Stimulated activated CD8-positive, alpha-beta memory T cell treated with anti-CD3 and anti-CD28 coated beads, Interleukin-15, amount 100 ng/mL, for 48 hours (primary cell): Measurements from ENCODE around the gene THAP3.

Experiments
- DNase-seq, 2 donors: peaks; one replicate each; pipeline ENCODE4 v3.0.0-alpha.2; 2020; ENCODE audit warnings: low read depth in 2 of 2

Gene THAP3

DNA sequence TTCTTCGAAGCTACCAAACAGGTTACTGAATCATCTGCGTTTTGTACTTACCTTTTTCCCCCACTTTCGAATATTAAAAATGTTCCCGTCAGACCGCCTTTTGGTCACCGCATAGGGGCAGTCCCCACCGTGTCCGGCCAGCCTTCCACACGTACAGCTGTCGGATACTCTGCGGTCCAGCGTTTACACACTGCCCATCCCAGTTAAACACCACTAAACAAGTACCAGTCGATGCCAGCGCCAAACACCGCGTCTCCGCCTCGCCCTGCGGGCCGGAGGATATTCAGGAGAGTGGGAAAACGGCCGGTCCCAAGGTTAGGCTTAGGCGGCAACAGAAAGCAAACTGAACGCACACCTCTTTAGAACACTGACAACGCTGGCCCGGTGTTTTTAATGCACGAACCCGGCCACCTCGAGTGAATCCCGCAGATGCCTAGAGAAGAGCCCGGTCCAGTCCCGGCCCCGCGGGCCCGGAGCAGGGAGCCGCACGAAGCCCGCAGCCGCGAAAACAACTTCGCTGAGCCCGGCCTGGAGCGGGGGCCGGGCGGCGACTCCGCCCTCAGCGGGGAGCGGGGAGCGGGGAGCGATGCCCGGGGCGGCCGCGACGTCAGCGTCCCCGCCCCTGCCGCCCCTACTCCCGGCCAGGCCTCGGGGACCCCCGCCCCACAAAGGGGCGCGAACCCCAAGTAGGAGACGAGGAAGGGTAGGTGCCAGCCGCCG lies 11.9 kb upstream of the THAP3 start:
- DNase-seq: no peak

DNA sequence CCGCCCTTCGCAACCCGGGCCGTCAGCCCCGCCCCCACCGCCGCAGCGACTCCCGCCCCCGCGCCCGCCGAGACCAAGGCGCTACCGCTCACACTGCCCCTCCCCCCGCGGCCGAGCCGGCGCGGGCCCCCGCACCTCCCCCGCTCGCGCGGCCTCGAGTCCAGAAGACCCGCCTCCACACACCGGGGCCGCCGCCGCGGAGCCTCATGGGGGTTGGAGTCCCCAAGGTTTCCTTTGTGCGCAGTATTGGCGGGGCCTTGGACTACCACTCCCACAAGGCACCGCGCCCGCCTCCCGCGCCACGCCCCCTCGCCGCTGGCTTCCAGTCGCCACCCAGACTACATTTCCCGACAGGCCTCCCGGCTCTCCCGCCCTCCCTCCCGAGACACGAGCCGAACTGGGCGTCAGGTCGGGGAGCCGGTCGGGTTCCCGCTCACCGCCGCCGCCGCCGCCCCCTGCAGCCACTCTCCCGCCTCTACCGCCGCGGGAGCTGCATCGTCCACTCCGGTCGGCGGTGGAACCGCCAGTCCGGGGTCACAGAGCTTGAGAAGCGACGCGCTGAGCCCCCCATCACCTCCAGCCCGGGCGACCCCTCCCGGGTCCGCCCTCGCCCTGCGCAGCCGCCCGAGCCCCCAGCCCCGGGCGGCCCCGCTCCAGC lies 11.2 kb upstream of the THAP3 start, which contains the start of gene PHF13:
Gene PHF13 (plus strand): TSS at position 371 of the 658 bp plus-strand sequence. CDS start 336 bp downstream, outside the sequence.
- peak; percentile 100 for DNase-seq

DNA sequence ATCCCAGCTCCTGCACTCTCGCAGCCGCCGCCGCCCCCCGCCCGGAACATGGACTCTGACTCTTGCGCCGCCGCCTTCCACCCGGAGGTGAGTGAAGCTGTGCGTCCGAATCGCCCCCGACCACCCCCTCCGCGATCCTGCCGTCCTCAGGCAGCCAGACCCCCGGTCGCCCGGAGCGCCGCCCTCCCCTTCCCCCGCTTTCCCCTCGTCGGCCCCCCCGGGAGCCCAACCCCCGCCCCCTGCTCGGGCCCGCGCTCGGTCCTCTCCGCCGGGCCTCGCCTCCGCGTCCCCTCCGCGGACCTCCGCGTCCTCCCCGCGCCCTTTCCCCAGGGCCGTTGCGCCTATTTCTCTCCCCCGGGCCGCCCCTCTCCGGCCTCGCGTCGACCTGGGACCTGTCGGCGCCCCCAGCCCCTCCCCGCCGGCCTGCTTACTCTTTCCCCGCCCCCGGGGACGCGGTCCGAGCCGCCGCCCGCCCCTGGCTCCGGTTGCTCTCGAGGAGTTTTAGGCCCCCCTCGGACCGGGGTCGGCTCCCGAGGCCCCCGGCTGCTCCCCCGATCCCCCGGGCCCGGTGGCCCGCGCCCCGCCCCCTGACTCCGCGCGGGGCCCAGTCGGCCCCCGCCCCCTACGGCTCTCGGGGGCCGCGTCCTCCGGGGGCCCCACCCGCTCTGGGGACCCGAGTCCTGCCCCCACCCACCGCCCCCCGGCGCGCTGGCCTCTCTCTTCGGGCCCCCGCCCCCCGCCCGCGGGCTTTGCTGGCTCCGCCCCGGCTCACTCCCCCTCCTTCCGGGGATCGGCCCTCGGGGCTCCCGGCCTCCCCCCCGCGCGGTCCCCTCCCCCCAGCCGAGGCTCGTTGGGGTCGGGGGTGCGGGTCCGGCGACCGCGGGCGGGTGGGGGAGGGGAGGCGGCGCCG lies 10.4 kb upstream of the THAP3 start:
- DNase-seq: peak in 1 of 2 donors; percentile 38

DNA sequence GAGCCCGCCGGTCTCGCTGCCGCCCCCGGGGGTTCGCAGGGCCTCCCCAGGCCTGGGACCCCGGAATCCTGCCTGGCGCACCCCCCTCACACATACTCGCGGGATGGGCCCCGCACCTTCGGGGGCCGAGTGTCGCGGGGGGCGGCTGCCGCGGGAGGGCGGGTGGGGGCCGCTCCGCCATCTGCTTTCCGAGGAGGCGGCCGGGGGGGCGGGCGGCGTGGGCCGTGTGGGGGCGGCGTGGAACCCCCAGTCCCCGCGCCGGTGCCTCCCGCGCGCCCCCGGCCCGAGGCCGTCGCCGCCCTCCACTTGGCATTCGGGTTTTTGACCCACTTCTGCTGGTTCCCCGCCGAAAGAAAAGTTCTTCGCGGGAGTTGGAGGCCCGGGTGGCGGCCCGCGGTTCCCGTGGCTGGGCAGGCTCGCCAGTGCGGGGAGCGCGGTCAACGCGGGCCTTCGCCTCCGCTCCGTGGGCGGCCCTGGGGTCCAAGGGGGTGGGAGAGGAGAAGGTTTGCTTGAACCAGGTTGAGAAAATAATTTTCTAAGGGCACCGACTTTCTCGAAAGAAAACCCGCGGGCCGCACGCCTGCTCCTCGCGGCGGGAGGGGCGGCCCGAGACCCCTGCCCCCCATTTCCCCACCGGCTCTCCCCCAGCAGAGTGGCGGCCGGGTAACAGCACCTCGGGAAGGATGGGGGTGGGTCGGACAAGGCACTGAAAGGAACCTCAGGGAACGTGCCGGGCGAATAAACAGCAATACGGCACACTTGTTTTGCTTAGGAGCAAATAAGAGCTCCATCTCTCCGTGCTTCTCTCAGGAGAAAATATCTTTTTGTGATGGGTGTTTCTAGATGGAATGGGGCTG lies 9.5 kb upstream of the THAP3 start:
- no peak for DNase-seq

DNA sequence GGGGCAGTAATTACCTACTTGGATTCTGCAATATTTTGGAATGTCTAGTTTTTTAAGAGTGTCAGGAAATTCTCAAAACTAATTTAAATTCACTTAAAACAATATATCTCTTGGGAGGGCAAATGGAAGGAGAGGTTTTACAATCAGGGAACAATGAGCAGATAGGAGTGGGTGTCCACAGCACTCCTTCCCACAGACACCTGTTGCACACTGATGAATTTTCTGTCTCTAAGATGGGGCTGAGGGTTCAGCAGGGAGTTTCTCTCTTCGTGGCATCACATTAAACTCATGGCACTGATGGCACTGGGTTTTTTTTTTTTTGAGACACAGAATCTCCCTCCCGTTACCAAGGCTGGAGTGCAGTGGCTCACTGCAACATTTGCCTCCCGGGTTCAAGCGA lies 5.6 kb upstream of the THAP3 start:
- no peak for DNase-seq

DNA sequence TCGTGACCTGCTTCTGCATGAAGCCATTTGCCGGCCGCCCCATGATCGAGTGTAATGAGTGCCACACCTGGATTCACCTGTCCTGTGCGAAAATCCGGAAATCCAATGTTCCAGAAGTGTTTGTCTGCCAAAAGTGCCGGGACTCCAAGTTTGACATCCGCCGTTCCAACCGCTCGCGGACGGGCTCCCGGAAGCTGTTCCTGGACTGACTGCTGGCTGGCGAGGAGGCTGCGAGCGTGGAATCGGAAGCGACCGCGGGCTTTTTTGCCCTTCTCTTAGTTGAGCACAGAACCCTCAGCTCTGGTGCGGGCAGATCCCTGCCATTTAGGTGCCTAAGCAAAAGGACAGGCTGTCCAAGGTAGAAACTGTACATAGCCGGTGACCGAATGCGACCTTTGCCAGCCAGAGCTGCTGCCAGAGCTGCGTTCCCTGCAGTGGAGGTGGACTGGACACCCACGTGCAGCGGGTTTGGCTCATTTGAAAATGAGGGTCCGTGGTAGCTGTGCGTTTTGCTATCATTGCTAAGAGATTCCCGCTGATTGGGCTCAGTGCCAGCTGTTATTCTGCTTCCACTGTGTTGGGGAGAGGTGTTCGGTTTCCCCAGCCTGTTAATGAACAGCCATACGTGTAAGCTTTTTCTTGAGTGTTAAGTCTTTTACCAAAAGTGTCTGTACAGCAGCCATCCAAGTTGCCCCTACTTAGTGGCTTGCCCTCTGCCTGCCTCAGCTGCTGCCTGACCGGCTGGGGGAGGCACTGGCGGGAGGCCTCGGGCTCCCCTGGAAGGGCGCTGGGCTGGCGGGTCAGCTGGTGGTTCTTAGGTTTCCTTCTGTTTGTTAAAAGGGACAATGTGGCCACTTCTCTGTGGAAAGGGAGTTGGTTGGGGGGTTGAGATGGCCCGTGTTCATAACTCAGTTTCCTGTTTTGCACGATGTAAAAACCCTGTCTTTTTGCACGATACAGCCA lies 3.0 kb upstream of the THAP3 start:
- no peak for DNase-seq

DNA sequence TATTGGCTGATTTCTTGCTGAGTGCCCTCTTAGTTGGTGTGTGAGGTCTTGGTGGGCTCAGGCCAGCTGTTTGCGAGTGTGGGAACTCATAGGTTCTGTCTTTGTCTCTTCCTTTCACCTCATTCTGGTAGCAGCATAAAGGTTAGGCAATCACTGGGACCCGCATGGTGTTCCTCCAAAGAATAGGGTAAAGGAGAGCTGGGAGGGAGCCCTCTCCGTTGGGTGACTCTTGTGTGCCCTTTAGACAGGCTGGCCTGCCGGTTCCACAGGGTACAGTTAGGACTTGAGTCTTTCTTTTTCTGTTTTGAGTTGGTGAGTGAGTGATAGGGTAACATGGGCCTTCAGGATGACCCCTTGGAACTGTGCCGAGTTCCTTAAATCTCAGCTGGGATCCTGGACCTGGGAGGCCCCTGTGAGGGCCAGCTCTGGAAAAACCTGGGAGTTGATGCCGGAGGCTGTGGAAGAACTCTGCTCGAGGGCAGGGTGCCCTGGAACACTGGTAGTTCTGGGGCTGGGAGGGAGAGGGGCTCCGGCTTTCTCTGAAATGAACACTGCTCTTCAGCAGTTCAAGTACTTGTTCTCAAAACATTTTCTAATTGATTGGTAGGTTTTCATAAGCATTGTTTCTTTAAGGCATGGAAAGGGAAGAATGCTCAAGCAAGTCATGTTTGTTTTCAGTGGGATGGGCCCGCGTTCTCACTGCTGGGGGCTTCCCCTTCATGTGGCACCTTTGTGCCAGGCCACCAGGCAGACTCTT lies 2.1 kb upstream of the THAP3 start:
- DNase-seq: no peak

DNA sequence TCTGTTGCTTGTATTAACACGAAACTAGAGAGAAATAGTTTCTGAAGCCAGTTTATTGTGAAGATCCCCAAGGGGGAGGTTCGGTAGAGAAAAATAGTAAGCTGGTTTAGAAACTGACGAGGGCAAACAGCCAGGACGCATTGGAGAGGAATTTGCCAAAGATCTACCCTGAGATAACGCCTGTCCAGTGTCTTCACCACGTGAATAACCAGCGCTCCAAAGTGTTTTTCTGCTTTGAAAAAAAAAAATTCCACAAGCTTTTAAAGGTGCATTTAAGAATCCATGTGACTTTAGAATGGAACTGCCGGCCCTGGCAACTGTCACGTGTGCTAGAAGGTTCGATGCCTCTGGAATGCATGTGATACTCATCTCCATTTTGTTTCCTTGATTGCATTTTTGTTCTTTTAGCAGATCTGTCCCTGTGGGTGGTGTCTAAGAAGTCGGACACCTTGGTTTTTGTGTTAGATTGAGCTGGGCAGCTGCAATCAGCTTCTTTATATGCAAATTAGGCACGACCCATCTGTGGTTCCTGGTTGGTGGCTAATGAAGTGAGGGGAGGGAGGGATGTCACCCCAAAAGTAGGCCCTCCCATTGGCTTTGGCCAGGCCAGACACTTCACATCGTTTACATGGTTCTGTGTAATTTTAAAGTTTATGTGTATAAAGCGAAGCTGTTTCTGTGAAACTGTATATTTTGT lies 1.3 kb upstream of the THAP3 start:
- no peak for DNase-seq

DNA sequence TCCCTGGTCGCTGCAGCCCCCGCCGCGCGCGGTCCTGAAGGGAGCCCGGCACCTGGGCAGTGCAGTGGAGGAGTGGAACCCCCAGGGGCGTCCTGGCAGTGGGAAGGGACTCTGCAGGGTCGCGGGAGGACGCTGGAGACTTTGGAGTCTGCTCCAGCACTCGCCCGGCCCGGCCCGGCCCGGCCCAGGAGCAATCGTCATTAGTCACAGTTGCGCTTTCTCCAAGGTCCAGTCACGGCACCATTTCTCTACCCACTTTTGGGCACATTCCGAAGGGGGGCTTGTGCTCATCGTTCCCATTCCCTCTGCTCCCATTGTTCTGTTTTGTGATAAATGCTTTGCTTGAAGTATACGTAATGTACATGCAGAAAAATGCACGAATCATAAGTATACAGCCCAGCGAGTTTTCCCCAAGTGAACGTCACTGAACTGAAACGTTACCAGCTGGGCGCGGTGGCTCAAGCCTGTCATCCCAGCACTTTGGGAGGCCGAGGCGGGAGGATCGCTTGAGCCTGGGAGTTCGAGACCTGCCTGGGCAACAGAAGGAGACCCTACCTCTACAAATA lies 999 bp downstream of the THAP3 start:
- DNase-seq: no peak

DNA sequence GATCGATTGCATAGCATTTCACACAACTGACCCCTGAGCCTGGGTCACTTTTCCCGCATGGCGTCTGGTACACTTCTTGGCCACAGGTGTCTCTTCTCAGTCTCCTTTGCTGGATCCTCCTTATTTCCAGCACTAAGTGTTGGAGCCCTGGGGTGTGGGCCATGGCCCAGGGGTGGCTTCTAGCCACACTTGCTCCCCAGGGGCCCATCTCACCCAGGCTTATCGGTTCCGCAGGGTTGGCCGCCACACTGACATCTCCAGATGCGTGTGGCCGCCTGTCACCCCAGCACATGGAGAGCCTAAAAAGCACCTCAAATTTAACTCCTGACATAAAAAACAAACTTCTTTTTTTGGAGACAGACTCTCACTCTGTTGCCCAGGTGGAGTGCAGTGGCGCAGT lies 2.4 kb downstream of the THAP3 start:
- DNase-seq: no peak

DNA sequence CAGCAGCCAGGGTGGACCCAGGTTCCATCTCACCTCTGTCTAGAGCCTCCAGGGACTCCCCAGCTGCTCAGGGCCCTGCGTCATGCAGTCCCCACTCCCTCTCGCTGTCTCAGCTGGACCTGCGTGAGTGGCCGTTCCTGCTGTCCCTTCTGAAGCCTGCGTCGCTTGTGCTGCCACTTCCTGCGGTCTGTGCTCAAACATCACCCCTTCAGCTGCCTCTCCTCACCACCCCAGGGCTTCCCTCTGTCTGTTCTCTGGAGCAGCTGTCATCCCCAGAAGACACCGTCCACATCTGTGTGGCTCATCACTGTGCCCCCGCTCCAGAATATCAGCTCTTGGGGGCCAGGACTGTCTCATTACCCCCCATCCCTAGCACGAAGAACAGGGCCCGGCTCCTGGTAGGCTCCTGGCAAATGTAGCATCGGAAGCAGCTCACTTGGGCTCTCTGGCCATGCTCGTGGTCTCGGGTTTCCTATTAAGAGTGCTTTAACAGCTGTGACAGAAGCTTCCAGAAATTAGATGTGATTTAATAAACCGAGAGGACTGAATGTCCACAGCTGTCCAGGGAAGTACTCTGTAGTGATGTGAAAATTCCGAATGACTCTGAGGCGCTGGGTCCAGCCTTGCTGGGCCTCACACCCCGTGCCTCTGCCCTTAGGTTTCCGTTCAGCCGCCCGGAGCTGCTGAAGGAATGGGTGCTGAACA lies 3.3 kb downstream of the THAP3 start:
- DNase-seq: no peak

DNA sequence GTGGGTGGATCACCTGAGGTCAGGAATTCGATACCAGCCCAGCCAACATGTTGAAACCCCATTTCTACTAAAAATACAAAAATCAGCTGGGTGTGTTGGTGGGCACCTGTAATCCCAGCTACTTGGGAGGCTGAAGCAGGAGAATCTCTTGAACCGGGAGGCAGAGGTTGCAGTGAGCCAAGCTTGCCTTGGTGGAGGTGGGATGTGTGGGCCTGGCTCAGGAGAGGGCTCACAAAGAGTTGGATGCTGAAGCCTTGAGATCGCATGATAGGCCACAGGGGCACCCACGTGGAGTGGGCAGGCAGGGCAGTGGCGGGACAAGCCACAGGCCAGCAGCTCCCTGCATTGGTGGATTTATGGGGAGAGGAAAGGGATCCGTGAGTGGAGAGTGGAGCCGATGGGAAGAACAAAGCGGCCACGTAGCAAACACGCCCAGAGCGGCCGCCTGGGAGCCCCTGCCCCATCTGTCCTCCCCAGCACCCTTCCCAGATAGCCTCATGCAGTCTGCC lies 4.4 kb downstream of the THAP3 start:
- no peak for DNase-seq

DNA sequence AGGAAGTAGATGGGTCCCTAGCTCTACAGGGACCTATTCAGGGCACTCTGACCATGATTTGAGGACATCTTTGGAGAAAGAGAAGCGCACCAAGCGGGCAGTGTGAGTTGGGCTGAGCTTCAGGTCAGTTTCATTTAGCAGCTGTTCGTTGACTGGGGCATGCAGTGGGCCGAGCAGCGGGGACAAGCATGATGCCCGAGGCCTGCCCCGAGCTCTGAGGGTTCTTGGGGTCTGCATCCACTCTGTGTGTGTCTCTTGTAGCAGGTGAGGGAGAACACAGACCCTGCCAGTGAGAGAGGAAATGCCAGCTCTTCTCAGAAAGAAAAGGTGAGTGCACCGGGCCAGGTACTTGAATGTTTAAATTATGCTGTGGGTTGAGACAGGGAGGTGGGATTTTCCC lies 5.4 kb downstream of the THAP3 start:
- no peak for DNase-seq

DNA sequence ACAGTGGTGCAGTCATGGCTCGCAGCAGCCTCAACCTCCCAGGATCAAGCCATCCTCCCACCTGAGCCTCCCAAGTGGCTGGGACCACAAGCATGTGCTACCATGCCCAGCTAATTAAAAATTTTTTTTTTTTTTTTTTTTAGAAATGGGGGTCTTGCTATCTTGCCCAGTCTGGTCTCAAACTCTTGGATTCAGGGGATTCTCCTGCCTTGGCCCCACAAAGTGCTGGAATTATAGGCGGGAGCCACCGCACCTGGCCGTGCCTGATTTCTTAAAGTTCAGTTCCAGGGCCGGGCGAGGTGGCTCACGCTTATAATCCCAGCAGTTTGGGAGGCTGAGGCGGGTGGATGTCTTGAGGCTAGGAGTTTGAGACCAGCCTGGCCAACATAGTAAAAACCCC lies 6.4 kb downstream of the THAP3 start:
- no peak for DNase-seq

DNA sequence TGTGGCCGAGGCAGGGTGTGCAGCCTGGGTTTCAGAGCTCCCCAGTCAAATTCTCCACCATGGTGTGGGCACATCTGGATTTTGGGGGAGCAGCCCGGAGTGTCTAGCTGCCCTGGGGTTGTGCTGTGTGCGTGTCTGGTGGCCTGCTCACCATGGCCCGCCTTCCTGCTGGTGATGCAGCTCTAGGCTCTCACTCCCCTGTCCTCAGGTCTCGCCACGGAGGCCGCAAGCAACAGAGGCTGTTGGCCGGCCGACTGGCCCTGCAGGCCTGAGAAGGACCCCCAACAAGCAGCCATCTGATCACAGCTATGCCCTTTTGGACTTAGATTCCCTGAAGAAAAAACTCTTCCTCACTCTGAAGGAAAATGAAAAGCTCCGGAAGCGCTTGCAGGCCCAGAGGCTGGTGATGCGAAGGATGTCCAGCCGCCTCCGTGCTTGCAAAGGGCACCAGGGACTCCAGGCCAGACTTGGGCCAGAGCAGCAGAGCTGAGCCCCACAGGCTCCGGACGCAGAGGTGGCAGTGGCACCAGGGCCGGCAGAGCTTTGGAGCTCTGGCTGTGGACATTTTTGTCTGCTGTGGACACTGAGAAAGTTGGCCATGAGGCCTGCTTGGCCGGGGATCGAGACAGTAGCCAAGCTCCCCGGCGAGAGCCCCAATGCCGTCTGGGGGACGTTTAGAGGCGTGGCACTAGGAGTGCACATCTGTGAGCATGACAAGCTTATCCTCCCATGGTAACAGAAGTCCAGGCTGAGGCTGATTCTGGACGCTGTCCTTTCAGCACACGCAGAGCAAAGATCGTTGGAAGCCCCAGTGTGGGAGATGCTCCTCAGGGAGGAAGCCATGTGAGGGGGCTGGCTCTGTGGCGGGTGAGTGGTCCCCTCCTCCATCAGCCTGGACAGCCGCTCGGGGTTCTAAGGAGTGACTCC lies 8.2 kb downstream of the THAP3 start:
- DNase-seq: no peak

DNA sequence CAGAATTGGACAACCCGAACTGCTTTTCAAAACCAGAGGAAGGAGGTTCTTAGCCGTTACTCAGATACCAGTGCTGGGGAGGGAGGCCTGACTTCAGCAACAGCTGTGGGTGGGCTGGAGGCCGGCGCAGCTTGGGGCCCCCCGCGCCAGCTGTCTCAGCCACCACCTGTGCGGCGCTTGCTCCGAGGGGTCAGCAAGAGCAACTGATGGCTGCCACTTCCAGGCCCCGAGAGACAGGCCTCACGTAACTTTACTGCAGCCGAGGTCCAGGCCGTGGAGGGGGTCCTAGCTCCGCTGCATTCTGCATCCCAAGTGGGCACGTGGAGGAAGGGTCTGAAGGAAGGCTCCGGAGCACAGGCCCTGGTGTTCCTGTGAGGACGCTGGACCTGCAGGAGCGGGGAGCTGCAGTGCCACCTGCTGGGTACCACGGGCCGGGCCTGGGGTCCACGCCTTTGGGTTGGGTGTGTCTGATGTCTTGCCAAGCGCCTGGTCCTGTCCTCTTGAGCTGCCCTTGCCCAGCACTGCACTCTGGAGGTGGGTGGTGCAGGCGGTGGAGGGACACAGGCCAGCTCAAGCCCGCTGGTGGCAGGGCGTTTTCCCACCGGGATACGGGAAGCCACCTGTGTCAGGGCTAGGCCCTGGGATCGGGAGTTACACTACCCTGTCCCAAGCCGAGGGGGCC lies 9.8 kb downstream of the THAP3 start:
- DNase-seq: no peak
